COR-L47 (cell line): ENCODE results near the gene CFAP70.
"Not testable (repeated sequence)": the region's sequence is repeated elsewhere in the genome, so short reads cannot be mapped to it uniquely, and the experiment has no call there.

Experiments used
- DNase-seq: peaks from one replicate; lab custom pipeline; 2025; lab: John Stamatoyannopoulos, UW

Gene CFAP70

DNA sequence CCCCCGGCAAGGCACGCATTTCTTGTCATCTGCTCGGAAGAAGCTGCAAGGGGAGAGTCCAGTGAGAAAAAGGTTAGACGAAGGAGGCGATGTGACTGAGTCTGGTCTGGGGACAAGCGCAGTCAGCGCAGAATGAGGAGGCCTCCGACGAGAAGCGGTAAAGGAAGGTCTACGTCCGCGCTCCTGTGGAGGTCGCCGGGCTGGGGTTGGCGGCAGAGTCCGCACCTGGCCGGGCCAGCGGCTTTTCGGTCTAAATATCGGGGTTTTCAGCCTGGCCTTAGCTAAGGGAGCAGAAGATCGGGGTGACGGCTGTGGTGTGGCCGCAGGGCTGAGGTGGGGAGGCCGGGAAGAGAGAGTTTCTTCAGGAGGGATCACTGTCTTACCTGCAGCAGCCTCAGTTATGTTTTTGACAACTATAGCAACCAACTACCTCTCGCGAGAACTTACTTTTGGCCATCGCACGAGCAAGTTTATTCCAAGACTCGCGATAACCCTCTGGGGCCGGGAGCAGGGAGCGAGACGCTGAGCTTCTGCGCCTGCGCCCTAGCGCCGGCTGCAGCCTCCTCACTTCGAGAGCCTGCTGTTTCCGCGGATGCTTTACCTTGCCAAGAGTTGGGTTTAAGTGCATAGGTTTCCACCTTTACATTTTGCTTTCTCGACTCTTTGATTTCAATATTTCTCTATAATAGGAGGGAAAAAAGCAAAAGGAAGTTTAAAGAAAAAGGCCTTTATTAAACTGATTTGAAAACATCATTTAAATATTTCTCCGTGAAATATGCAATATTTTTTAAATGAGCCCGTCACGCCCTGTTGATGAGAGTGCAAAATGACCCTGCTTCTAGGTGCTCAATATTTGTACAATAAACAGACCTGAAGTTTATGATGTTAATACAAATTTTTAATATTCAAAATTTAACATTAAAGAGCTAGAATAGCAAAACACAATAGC is at the start of gene CFAP70:
Gene CFAP70 (minus strand): TSS at position 534 of the 949 bp plus-strand sequence. CDS start 4,068 bp downstream, outside the sequence.
- DNase-seq = peak; percentile 90

DNA sequence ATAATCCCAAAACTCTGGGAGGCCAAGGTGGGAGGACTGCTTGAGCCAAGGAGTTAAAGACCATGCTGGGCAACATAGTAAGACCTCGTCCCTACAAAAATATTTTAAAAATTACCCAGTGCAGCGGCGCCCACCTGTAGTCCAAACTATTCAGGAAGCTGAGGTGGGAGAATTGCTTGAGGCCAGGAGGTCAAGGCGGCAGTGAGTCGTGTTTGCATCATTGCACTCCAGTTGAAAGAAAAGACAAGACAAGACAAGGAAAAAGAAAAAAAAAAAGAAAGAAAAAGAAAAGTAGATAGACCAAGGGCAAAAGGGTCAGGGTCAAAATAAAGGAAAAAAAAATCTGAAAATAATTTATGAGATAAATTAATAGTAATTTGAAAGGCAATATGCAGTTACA is 49.4 kb upstream of the CFAP70 start:
- no peak for DNase-seq

DNA sequence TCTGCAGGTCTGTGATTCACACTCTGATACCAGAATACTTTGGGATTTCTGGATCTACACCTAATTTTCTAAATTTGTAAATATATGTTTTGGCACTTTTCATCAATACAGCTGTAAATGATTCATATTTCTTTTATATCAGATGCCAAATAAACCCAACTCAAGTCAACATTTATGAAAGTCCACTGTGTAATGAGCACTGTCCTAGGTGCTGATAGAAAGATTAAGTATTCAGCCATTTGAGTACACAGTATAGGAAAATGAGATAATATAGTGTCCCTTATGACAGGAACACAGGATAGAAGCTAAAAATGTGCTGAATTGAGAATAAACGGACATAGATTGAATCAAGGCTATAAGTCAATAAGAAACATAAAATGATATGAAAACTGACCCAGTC is 48.8 kb upstream of the CFAP70 start:
- DNase-seq = no peak

GRCh38 chr10:73406846-73407245 is 48.2 kb upstream of the CFAP70 start:
- DNase-seq = no peak

DNA sequence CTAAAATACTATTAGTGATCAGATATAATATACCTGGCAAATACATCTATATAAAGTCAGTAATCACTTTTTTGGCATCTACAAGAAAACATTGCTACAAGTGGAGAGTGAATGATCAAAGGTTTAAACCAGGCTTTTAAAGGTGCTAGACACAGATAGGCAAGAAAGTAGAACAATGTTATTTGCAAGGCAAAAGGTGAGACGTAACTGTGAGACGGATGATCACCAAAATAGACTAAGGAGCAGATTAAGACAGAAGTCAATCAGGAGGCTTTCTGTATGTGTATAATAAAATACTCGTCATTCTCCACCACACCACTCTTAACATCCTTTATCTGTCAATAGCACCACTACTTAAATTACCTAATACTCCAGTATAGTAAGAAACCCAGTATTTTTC is 46.9 kb upstream of the CFAP70 start:
- no peak for DNase-seq

DNA sequence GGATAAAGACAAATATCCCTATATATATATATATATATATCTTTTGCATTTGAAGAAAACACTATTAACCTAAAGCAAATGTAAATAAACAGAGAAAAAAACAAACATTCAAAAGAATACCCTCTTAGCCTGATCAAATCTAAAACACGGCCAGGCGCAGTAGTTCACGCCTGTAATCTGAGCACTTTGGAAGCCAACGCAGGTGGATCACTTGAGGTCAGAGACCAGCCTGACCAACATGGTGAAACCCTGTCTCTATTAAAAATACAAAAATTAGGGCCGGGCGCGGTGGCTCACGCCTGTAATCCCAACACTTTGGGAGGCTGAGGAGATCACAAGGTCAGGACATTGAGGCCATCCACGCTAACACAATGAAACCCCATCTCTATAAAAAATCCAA is 46.0 kb upstream of the CFAP70 start:
- DNase-seq = no peak

DNA sequence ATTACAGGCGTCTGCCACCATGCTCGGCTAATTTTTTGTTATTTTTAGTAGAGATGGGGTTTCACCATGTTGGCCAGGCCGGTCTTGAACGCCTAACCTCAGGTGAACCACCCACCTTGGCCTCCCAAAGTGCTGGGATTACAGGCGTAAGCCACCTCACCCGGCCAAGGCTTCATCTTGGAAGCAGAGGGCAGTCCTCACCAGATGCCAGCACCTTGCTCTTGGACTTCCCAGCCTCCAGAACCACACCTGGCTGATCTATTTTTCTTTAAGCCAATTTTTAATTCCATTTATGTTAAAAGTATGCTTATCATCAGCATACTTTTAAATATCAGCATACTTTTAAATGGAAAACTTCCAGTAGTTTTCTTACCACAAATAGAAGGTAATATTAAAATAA is 43.0 kb upstream of the CFAP70 start:
- DNase-seq = no peak

GRCh38 chr10:73399063-73399462 is 40.4 kb upstream of the CFAP70 start:
- DNase-seq = no peak

- no peak for DNase-seq
These were observed 39.4 kb upstream of the CFAP70 start for GRCh38 chr10:73398024-73398423.

GRCh38 chr10:73394325-73394724 is 35.7 kb upstream of the CFAP70 start:
- DNase-seq = not testable (repeated sequence)

GRCh38 chr10:73388228-73388627 is 29.6 kb upstream of the CFAP70 start:
- no peak for DNase-seq

- no peak for DNase-seq
These were observed 27.9 kb upstream of the CFAP70 start for GRCh38 chr10:73386583-73386982.

- no peak for DNase-seq
These were observed 20.5 kb upstream of the CFAP70 start for GRCh38 chr10:73379064-73379748.

GRCh38 chr10:73376679-73377078 is 18.0 kb upstream of the CFAP70 start:
- no peak for DNase-seq

GRCh38 chr10:73368238-73368637 is 9.6 kb upstream of the CFAP70 start:
- no peak for DNase-seq

- no peak for DNase-seq
These were observed 8.0 kb upstream of the CFAP70 start for GRCh38 chr10:73366381-73367298.

- DNase-seq = no peak
These were observed 6.3 kb upstream of the CFAP70 start for GRCh38 chr10:73364964-73365363.

GRCh38 chr10:73359492-73359891 is 828 bp upstream of the CFAP70 start:
- DNase-seq = no peak

GRCh38 chr10:73357821-73358220 is 843 bp downstream of the CFAP70 start:
- no peak for DNase-seq

DNA sequence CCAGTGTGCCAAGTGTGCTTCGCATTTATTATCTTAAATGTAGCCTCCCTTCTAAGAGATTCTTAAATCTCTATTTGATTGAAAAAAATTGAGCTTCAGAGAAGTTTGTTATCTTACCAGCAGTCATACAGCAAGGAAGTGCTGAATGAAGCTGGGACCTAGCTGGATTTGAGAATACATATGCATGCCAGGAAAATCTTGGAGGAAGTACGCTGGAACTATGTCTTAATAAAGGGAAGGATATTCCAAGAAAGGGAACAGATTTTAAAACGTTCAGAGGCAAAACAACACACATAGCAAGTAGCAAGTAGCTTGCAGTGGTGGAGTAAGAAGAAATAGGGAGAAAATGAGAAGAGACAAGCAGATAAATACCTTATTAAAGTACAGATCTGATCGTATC is 1.5 kb downstream of the CFAP70 start:
- no peak for DNase-seq

DNA sequence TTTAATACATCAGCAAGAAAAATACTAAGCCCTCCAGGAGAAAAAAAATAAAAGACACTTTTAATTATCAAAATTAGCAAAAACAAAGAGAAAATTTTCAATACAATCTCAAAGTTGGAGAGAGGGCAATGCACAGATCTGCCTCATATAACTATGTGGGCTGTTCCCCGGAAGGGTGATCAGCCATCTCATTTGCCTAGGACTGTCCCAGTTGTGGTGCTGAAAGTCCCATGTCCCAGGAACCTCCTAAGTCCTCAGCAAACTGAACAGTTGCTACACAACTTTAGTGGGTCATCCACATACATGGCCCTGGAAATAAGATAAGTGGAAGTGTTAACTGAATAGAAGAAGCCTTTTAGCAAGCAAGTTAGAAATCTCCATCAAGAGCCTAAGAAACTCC is 14.4 kb downstream of the CFAP70 start:
- DNase-seq = no peak

GRCh38 chr10:73340121-73340520 is 18.5 kb downstream of the CFAP70 start:
- no peak for DNase-seq
